ENCODE data around the gene IQCN. TPM values are rescaled to one million over a fixed set of nuclear protein-coding genes. Genes with fewer than 3 reads are reported as not detected.

Gene IQCN
- total RNA-seq, 3 donors from 2014 or later (not counting 1 experiment from before 2014, with no cell fraction given) = 13.7 to 19.4 (median 15.6) TPM

DNA sequence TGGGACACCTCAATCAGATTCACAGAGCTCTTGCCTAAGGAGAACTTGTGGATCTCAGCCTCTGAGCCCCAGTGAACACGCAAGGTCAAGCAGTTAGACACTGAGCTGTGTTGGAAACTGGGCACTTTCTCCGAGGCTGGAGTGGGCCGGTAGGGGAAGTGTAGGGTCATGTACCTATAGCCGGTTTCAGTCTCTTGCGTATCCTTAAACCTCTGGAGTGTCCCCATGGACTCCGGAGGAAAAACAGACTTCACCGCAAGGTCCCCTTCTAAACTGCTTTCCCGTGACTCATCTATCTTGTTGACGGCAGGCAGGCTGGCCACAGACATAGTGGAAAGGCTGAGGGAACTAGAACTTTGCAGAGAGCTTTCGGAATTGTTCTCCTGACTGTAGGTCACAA is 11.3 kb downstream of the IQCN start:
- Histone ChIP-seq H3K4me1 (ENCODE audit: control insufficient read depth, insufficient read depth, low read length) (no peaks in the 10 kb centered on the region), H3K36me3 (ENCODE audit: control insufficient read depth, insufficient read depth, low read length) (peaks cover 29% of the 10 kb centered on the region), H3K27ac (ENCODE audit: low read length) (no peak overlapping the region), H3K9me3 (ENCODE audit: control insufficient read depth, insufficient read depth, low read length) (no peaks in the 10 kb centered on the region), H3K4me3 (ENCODE audit: low read length) (no peak overlapping the region), H3K27me3 (ENCODE audit: control insufficient read depth, insufficient read depth, low read length) (no peaks in the 10 kb centered on the region)
- Mint-ChIP-seq H3K4me1 (no peaks in the 10 kb centered on the region), H3K27ac (no peak overlapping the region), H3K27me3 (ENCODE audit: low read depth in 2 of 2) (no peaks in the 10 kb centered on the region), H3K9me3 (no peaks in the 10 kb centered on the region), H3K4me3 (no peak overlapping the region), H3K36me3 (no peaks in the 10 kb centered on the region)
- intact Hi-C loops (cut with micrococcal nuclease) = no loop called here
- TF ChIP-seq, protein P1, sequence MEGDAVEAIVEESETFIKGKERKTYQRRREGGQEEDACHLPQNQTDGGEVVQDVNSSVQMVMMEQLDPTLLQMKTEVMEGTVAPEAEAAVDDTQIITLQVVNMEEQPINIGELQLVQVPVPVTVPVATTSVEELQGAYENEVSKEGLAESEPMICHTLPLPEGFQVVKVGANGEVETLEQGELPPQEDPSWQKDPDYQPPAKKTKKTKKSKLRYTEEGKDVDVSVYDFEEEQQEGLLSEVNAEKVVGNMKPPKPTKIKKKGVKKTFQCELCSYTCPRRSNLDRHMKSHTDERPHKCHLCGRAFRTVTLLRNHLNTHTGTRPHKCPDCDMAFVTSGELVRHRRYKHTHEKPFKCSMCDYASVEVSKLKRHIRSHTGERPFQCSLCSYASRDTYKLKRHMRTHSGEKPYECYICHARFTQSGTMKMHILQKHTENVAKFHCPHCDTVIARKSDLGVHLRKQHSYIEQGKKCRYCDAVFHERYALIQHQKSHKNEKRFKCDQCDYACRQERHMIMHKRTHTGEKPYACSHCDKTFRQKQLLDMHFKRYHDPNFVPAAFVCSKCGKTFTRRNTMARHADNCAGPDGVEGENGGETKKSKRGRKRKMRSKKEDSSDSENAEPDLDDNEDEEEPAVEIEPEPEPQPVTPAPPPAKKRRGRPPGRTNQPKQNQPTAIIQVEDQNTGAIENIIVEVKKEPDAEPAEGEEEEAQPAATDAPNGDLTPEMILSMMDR (IDR thresholded peaks at IDR 0.05) = no peak
- DNase-seq (peak in 1 of 2 donors; percentile 22), ATAC-seq (no peak)
- 96% methylated on average over 10 of the region's 10 CpGs for WGBS (ENCODE audit: insufficient coverage)

DNA sequence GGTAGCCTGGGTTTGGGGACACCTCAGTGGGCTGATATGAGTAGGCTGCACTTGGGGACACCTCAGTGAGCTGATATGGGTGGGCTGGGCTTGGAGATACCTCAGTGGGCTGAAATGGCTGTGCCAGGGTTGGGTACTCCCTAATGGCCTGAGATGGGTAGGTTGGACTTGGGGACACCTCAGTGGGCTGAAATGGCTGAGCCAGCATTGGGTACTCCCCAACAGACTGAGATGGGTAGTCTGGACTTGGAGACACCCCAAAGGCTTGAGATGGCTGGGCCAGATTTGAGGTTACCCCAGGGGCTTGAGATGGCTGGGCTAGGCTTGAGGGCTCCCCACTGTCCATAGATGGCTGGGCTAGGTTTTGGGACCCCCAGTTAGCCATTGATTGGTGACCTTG is 12.1 kb downstream of the IQCN start:
- intact Hi-C loops (cut with micrococcal nuclease) = no loop called here
- no peaks in the 10 kb centered on the region for H3K36me3 Mint-ChIP-seq
- ATAC-seq (no peak), DNase-seq (peak in 1 of 2 donors; percentile 13)
- no peaks in the 10 kb centered on the region for H3K9me3 ChIP-seq (ENCODE audit: control insufficient read depth, insufficient read depth, low read length)
- H3K4me1 ChIP-seq (ENCODE audit: control insufficient read depth, insufficient read depth, low read length) = no peaks in the 10 kb centered on the region
- no peak overlapping the region for H3K27ac ChIP-seq (ENCODE audit: low read length)
- no peaks in the 10 kb centered on the region for H3K9me3 Mint-ChIP-seq
- TF ChIP-seq, protein P1 (IDR thresholded peaks at IDR 0.05) = no peak
- no peak overlapping the region for H3K4me3 ChIP-seq (ENCODE audit: low read length)
- no peaks in the 10 kb centered on the region for H3K4me1 Mint-ChIP-seq
- H3K27me3 Mint-ChIP-seq (ENCODE audit: low read depth in 2 of 2) = no peaks in the 10 kb centered on the region
- H3K27ac Mint-ChIP-seq = no peak overlapping the region
- H3K4me3 Mint-ChIP-seq = no peak overlapping the region
- H3K27me3 ChIP-seq (ENCODE audit: control insufficient read depth, insufficient read depth, low read length) = no peaks in the 10 kb centered on the region
- peaks cover 26% of the 10 kb centered on the region for H3K36me3 ChIP-seq (ENCODE audit: control insufficient read depth, insufficient read depth, low read length)

DNA sequence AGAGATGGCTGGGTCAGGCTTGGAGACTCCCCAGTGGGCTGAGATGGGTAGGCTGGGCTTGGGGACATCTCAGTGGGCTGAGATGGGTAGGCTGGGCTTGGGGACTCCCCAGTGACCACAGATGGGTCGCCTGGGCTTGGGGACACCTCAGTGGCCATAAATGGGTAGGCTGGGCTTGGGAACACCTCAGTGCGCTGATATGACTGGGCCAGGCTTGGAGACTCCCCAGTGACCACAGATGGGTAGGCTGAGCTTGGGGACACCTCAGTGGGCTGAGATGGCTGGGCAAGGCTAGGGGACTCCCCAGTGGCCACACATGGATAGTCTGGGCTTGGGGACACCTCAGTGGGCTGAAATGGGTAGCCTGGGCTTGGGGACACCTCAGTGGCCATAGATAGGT is 12.8 kb downstream of the IQCN start:
- Histone ChIP-seq H3K4me3 (ENCODE audit: low read length) (no peak overlapping the region), H3K27me3 (ENCODE audit: control insufficient read depth, insufficient read depth, low read length) (no peaks in the 10 kb centered on the region), H3K36me3 (ENCODE audit: control insufficient read depth, insufficient read depth, low read length) (peaks cover 20% of the 10 kb centered on the region), H3K9me3 (ENCODE audit: control insufficient read depth, insufficient read depth, low read length) (no peaks in the 10 kb centered on the region), H3K4me1 (ENCODE audit: control insufficient read depth, insufficient read depth, low read length) (no peaks in the 10 kb centered on the region), H3K27ac (ENCODE audit: low read length) (no peak overlapping the region)
- WGBS (ENCODE audit: insufficient coverage) = 88% methylated on average over 2 of the region's 2 CpGs
- H3K4me3 Mint-ChIP-seq = no peak overlapping the region
- H3K9me3 Mint-ChIP-seq = no peaks in the 10 kb centered on the region
- intact Hi-C loops (cut with micrococcal nuclease) = no loop called here
- TF ChIP-seq, protein P1 (IDR thresholded peaks at IDR 0.05) = no peak
- DNase-seq (no peak), ATAC-seq (no peak)
- H3K27me3 Mint-ChIP-seq (ENCODE audit: low read depth in 2 of 2) = no peaks in the 10 kb centered on the region
- H3K4me1 Mint-ChIP-seq = no peaks in the 10 kb centered on the region
- no peak overlapping the region for H3K27ac Mint-ChIP-seq
- H3K36me3 Mint-ChIP-seq = no peaks in the 10 kb centered on the region

DNA sequence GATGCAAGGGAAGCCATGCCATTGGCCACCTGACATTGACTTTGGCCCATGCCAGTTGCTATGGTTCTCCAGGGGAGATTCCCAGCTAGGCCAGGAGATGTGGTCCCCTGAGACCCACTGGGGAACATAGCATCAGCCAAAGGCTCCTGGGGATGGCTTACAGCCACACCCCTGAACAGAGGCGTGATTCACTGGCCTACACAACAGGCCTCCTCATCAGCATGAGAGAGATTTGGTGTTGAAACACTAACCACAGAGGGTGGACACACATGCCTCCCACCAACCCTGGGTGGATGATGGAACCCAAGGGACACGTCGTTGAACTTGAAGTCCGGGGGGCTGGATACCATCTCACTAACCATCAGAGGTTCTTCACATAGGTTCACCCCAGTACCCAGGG is 14.4 kb downstream of the IQCN start:
- H3K27ac ChIP-seq (ENCODE audit: low read length) = no peak overlapping the region
- DNase-seq (peak in 1 of 2 donors; percentile 17), ATAC-seq (no peak)
- no peak overlapping the region for H3K4me3 ChIP-seq (ENCODE audit: low read length)
- no peaks in the 10 kb centered on the region for H3K4me1 ChIP-seq (ENCODE audit: control insufficient read depth, insufficient read depth, low read length)
- WGBS (ENCODE audit: insufficient coverage) = 86% methylated on average over 4 of the region's 4 CpGs
- peaks cover 0 to 2% of the 10 kb centered on the region in 2 donors for H3K27me3 Mint-ChIP-seq (ENCODE audit: low read depth in 2 of 2)
- H3K9me3 ChIP-seq (ENCODE audit: control insufficient read depth, insufficient read depth, low read length) = no peaks in the 10 kb centered on the region
- H3K9me3 Mint-ChIP-seq = no peaks in the 10 kb centered on the region
- TF ChIP-seq, protein P1 (IDR thresholded peaks at IDR 0.05) = no peak
- peaks cover 6% of the 10 kb centered on the region for H3K36me3 ChIP-seq (ENCODE audit: control insufficient read depth, insufficient read depth, low read length)
- no peak overlapping the region for H3K4me3 Mint-ChIP-seq
- no peaks in the 10 kb centered on the region for H3K4me1 Mint-ChIP-seq
- no peaks in the 10 kb centered on the region for H3K27me3 ChIP-seq (ENCODE audit: control insufficient read depth, insufficient read depth, low read length)
- intact Hi-C loops (cut with micrococcal nuclease) = no loop called here
- H3K36me3 Mint-ChIP-seq = no peaks in the 10 kb centered on the region
- no peak overlapping the region for H3K27ac Mint-ChIP-seq
